ENCODE results near the gene BMPR2. TPM values are rescaled to one million over a fixed set of nuclear protein-coding genes. Genes with fewer than 3 reads are reported as not detected.

BMPR2 gene
- total RNA-seq, 2 experiments from 2014 or later = 8.8 to 10.2 TPM

GRCh38 chr2:202442882-202443281, 66.8 kb downstream of the BMPR2 start:
- Mint-ChIP-seq H3K27ac (no peak overlapping the region), H3K27me3 (no peaks in the 10 kb centered on the region), H3K36me3 (no peaks in the 10 kb centered on the region), H3K4me1 (peaks cover 9% of the 10 kb centered on the region), H3K4me3 (no peak overlapping the region), H3K9me3 (ENCODE audit: low read depth) (no peaks in the 10 kb centered on the region)
- no peak for ATAC-seq
- no peak for DNase-seq
- CTCF ChIA-PET = no interaction called here

DNA sequence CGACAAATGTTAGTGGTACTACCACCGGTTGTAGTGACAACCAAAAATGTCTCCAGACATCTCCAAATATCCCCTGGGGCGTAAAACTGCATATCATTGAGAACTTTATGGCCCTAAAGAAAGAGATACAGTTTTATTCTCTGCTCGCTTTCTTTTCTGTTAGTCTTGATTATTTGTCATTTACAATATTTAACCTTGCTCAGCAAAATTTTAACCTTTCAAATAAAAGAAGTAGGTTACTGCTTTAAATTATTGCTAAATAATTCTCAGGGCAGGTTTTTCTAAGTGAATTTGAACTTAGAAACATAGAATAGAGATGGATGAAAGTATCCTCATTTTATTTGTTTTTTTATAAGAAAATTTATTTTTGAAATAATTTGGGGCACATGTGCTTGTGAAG, 67.9 kb downstream of the BMPR2 start:
- Mint-ChIP-seq H3K9me3 (ENCODE audit: low read depth) (no peaks in the 10 kb centered on the region), H3K27ac (no peak overlapping the region), H3K4me1 (peaks cover 9% of the 10 kb centered on the region), H3K4me3 (no peak overlapping the region), H3K27me3 (no peaks in the 10 kb centered on the region), H3K36me3 (peaks cover 2% of the 10 kb centered on the region)
- DNase-seq = no peak
- CTCF ChIA-PET = no interaction called here
- no peak for ATAC-seq

DNA sequence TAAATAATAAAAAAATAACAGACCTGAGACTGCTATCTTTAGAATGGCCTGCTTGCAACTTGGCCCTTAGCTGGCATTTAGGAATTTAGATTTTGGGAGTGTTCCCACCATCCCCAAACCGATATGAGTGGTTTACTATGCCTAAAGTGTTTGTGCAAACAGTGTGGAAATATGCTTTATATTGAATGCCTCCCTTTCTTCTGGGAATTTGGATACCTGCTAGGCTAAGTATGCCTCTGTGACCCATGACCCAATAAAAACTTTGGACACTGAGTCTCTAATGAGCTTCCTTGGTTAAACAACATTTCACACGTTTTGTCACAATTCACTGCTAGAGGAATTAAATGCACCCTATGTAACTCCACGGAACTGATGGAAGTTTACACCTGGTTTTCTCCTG, 73.2 kb downstream of the BMPR2 start:
- DNase-seq (no peak), ATAC-seq (no peak)
- no peaks in the 10 kb centered on the region for H3K9me3 Mint-ChIP-seq (ENCODE audit: low read depth)
- no peaks in the 10 kb centered on the region for H3K4me1 Mint-ChIP-seq
- peaks cover 2% of the 10 kb centered on the region for H3K36me3 Mint-ChIP-seq
- no peaks in the 10 kb centered on the region for H3K27me3 Mint-ChIP-seq
- H3K4me3 Mint-ChIP-seq = no peak overlapping the region
- no peak overlapping the region for H3K27ac Mint-ChIP-seq
- CTCF ChIA-PET = no interaction called here

GRCh38 chr2:202450785-202451184, 74.7 kb downstream of the BMPR2 start:
- DNase-seq (no peak), ATAC-seq (no peak)
- Mint-ChIP-seq H3K36me3 (peaks cover 3% of the 10 kb centered on the region), H3K4me1 (no peaks in the 10 kb centered on the region), H3K27me3 (no peaks in the 10 kb centered on the region), H3K27ac (no peak overlapping the region), H3K4me3 (no peak overlapping the region), H3K9me3 (ENCODE audit: low read depth) (no peaks in the 10 kb centered on the region)
- CTCF ChIA-PET = no interaction called here

GRCh38 chr2:202452744-202453143, 76.6 kb downstream of the BMPR2 start:
- Mint-ChIP-seq H3K36me3 (peaks cover 3% of the 10 kb centered on the region), H3K27me3 (no peaks in the 10 kb centered on the region), H3K4me1 (no peaks in the 10 kb centered on the region), H3K4me3 (no peak overlapping the region), H3K27ac (no peak overlapping the region), H3K9me3 (ENCODE audit: low read depth) (no peaks in the 10 kb centered on the region)
- DNase-seq (no peak), ATAC-seq (no peak)
- CTCF ChIA-PET = no interaction called here

- no peak overlapping the region for H3K4me3 Mint-ChIP-seq
- H3K36me3 Mint-ChIP-seq = peaks cover 1% of the 10 kb centered on the region
- H3K4me1 Mint-ChIP-seq = no peaks in the 10 kb centered on the region
- no peak for DNase-seq
- CTCF ChIA-PET = no interaction called here
- ATAC-seq = no peak
- H3K27me3 Mint-ChIP-seq = no peaks in the 10 kb centered on the region
- H3K27ac Mint-ChIP-seq = no peak overlapping the region
- H3K9me3 Mint-ChIP-seq (ENCODE audit: low read depth) = no peaks in the 10 kb centered on the region
Observed at GRCh38 chr2:202454536-202454935, 78.4 kb downstream of the BMPR2 start.

- no peak for ATAC-seq
- no peak overlapping the region for H3K27ac Mint-ChIP-seq
- no peak overlapping the region for H3K4me3 Mint-ChIP-seq
- H3K36me3 Mint-ChIP-seq = peaks cover 1% of the 10 kb centered on the region
- H3K9me3 Mint-ChIP-seq (ENCODE audit: low read depth) = no peaks in the 10 kb centered on the region
- no peaks in the 10 kb centered on the region for H3K27me3 Mint-ChIP-seq
- CTCF ChIA-PET = no interaction called here
- no peak for DNase-seq
- H3K4me1 Mint-ChIP-seq = no peaks in the 10 kb centered on the region
Observed at GRCh38 chr2:202455114-202455513, 79.0 kb downstream of the BMPR2 start.

GRCh38 chr2:202460119-202460518, 84.0 kb downstream of the BMPR2 start:
- Mint-ChIP-seq H3K36me3 (peaks cover 1% of the 10 kb centered on the region), H3K4me3 (no peak overlapping the region), H3K27me3 (no peaks in the 10 kb centered on the region), H3K27ac (no peak overlapping the region), H3K9me3 (ENCODE audit: low read depth) (no peaks in the 10 kb centered on the region), H3K4me1 (no peaks in the 10 kb centered on the region)
- DNase-seq (no peak), ATAC-seq (no peak)
- CTCF ChIA-PET = no interaction called here

- CTCF ChIA-PET = no interaction called here
Observed at GRCh38 chr2:202479090-202479489, 103.0 kb downstream of the BMPR2 start.

GRCh38 chr2:202479610-202480009, 103.5 kb downstream of the BMPR2 start:
- no peaks in the 10 kb centered on the region for H3K9me3 Mint-ChIP-seq (ENCODE audit: low read depth)
- CTCF ChIA-PET = no interaction called here
- H3K4me3 Mint-ChIP-seq = no peak overlapping the region
- no peaks in the 10 kb centered on the region for H3K27me3 Mint-ChIP-seq
- no peak for DNase-seq
- peaks cover 13% of the 10 kb centered on the region for H3K4me1 Mint-ChIP-seq
- peak overlapping the region; percentile 45 for H3K27ac Mint-ChIP-seq
- peaks cover 3% of the 10 kb centered on the region for H3K36me3 Mint-ChIP-seq
- ATAC-seq = peak; percentile 39

More at GRCh38 chr2:202479090-202479489, 103.0 kb downstream of the BMPR2 start:
- H3K4me1 Mint-ChIP-seq = peaks cover 13% of the 10 kb centered on the region
- H3K9me3 Mint-ChIP-seq (ENCODE audit: low read depth) = no peaks in the 10 kb centered on the region
- ATAC-seq (no peak), DNase-seq (no peak)
- H3K27ac Mint-ChIP-seq = peak overlapping the region; percentile 3
- H3K36me3 Mint-ChIP-seq = peaks cover 3% of the 10 kb centered on the region
- no peaks in the 10 kb centered on the region for H3K27me3 Mint-ChIP-seq
- no peak overlapping the region for H3K4me3 Mint-ChIP-seq

GRCh38 chr2:202486351-202486750, 110.2 kb downstream of the BMPR2 start:
- DNase-seq (no peak), ATAC-seq (no peak)
- CTCF ChIA-PET = no interaction called here
- Mint-ChIP-seq H3K27me3 (no peaks in the 10 kb centered on the region), H3K4me3 (no peak overlapping the region), H3K36me3 (peaks cover 1% of the 10 kb centered on the region), H3K27ac (no peak overlapping the region), H3K9me3 (ENCODE audit: low read depth) (no peaks in the 10 kb centered on the region), H3K4me1 (no peaks in the 10 kb centered on the region)

GRCh38 chr2:202488671-202489070, 112.5 kb downstream of the BMPR2 start:
- Mint-ChIP-seq H3K4me1 (no peaks in the 10 kb centered on the region), H3K36me3 (no peaks in the 10 kb centered on the region), H3K9me3 (ENCODE audit: low read depth) (no peaks in the 10 kb centered on the region), H3K27me3 (no peaks in the 10 kb centered on the region), H3K27ac (no peak overlapping the region), H3K4me3 (no peak overlapping the region)
- ATAC-seq = no peak
- CTCF ChIA-PET = interaction anchor here (0.7 kb wide), 1 partner anchor 62 kb away, joined by 3 read pairs; no protein-coding TSS in a partner anchor
- no peak for DNase-seq

GRCh38 chr2:202490479-202490878, 114.4 kb downstream of the BMPR2 start:
- no peak overlapping the region for H3K4me3 Mint-ChIP-seq

GRCh38 chr2:202491514-202491913, 115.4 kb downstream of the BMPR2 start:
- Mint-ChIP-seq H3K36me3 (no peaks in the 10 kb centered on the region), H3K27me3 (no peaks in the 10 kb centered on the region), H3K4me3 (no peak overlapping the region), H3K4me1 (no peaks in the 10 kb centered on the region), H3K27ac (no peak overlapping the region), H3K9me3 (ENCODE audit: low read depth) (no peaks in the 10 kb centered on the region)
- ATAC-seq (no peak), DNase-seq (no peak)
- CTCF ChIA-PET = interaction anchor here (0.9 kb wide), 1 partner anchor 127 kb away, joined by 3 read pairs; no protein-coding TSS in a partner anchor

More at GRCh38 chr2:202490479-202490878, 114.4 kb downstream of the BMPR2 start:
- no peaks in the 10 kb centered on the region for H3K36me3 Mint-ChIP-seq
- no peaks in the 10 kb centered on the region for H3K27me3 Mint-ChIP-seq
- H3K27ac Mint-ChIP-seq = no peak overlapping the region
- CTCF ChIA-PET = no interaction called here
- DNase-seq (no peak), ATAC-seq (no peak)
- no peaks in the 10 kb centered on the region for H3K4me1 Mint-ChIP-seq
- no peaks in the 10 kb centered on the region for H3K9me3 Mint-ChIP-seq (ENCODE audit: low read depth)

All from activated CD8-positive, alpha-beta memory T cell treated with anti-CD3 and anti-CD28 coated beads, Interleukin-2, amount 10 ng/mL, durations not matched to agents 7 days and 5 days (primary cell).